ENCODE results near the gene WWTR1.

Gene WWTR1

GRCh38 chr3:149643482-149643798, 14.4 kb downstream of the WWTR1 start:
- Histone ChIP-seq H3K27ac (no peak overlapping the region), H3K36me3 (no peaks in the 10 kb centered on the region), H3K4me2 (no peak overlapping the region), H4K20me1 (no peaks in the 10 kb centered on the region), H3K4me3 (no peak overlapping the region), H3K9ac (no peak overlapping the region), H3K4me1 (no peaks in the 10 kb centered on the region), H3K9me3 (no peaks in the 10 kb centered on the region), H3K27me3 (no peaks in the 10 kb centered on the region)
- TF ChIP-seq Cebpa-rat (IDR thresholded peaks at IDR 0.05), result no peak

GRCh38 chr3:149640976-149641728, 16.7 kb downstream of the WWTR1 start:
- no peak overlapping the region for H3K4me2 ChIP-seq

GRCh38 chr3:149639093-149639486, 18.7 kb downstream of the WWTR1 start:
- TF ChIP-seq Cebpa-rat (IDR thresholded peaks at IDR 0.05), result no peak
- no peak overlapping the region for H3K27ac ChIP-seq
- H3K9ac ChIP-seq, result no peak overlapping the region
- no peaks in the 10 kb centered on the region for H3K36me3 ChIP-seq
- H3K4me3 ChIP-seq, result no peak overlapping the region
- H3K4me1 ChIP-seq, result no peaks in the 10 kb centered on the region
- no peaks in the 10 kb centered on the region for H3K9me3 ChIP-seq
- H3K27me3 ChIP-seq, result no peaks in the 10 kb centered on the region
- no peaks in the 10 kb centered on the region for H4K20me1 ChIP-seq
- no peak overlapping the region for H3K4me2 ChIP-seq

More at GRCh38 chr3:149640976-149641728, 16.7 kb downstream of the WWTR1 start:
- TF ChIP-seq Cebpa-rat (IDR thresholded peaks at IDR 0.05), result no peak
- H3K27me3 ChIP-seq, result no peaks in the 10 kb centered on the region
- H3K4me3 ChIP-seq, result no peak overlapping the region
- H3K36me3 ChIP-seq, result no peaks in the 10 kb centered on the region
- H3K9me3 ChIP-seq, result no peaks in the 10 kb centered on the region
- H3K27ac ChIP-seq, result no peak overlapping the region
- no peak overlapping the region for H3K9ac ChIP-seq
- no peaks in the 10 kb centered on the region for H4K20me1 ChIP-seq
- no peaks in the 10 kb centered on the region for H3K4me1 ChIP-seq

GRCh38 chr3:149638228-149639092, 19.4 kb downstream of the WWTR1 start:
- no peak for TF ChIP-seq Cebpa-rat (IDR thresholded peaks at IDR 0.05)
- H3K4me1 ChIP-seq, result no peaks in the 10 kb centered on the region
- H3K36me3 ChIP-seq, result no peaks in the 10 kb centered on the region

GRCh38 chr3:149635396-149635795, 22.4 kb downstream of the WWTR1 start:
- H3K4me2 ChIP-seq, result no peak overlapping the region
- no peaks in the 10 kb centered on the region for H3K9me3 ChIP-seq
- H3K9ac ChIP-seq, result no peak overlapping the region
- H3K27me3 ChIP-seq, result no peaks in the 10 kb centered on the region
- H3K4me1 ChIP-seq, result no peaks in the 10 kb centered on the region
- H3K27ac ChIP-seq, result no peak overlapping the region
- H3K4me3 ChIP-seq, result no peak overlapping the region
- no peak for TF ChIP-seq Cebpa-rat (IDR thresholded peaks at IDR 0.05)
- no peaks in the 10 kb centered on the region for H3K36me3 ChIP-seq
- H4K20me1 ChIP-seq, result no peaks in the 10 kb centered on the region

More at GRCh38 chr3:149638228-149639092, 19.4 kb downstream of the WWTR1 start:
- Histone ChIP-seq H3K9ac (no peak overlapping the region), H3K27me3 (no peaks in the 10 kb centered on the region), H3K27ac (no peak overlapping the region), H3K4me2 (no peak overlapping the region), H3K4me3 (no peak overlapping the region), H4K20me1 (no peaks in the 10 kb centered on the region), H3K9me3 (no peaks in the 10 kb centered on the region)

- H3K36me3 ChIP-seq, result no peaks in the 10 kb centered on the region
These were observed 23.3 kb downstream of the WWTR1 start for GRCh38 chr3:149634573-149634972.

GRCh38 chr3:149634072-149634471, 23.8 kb downstream of the WWTR1 start:
- Histone ChIP-seq H3K4me3 (no peak overlapping the region), H3K36me3 (no peaks in the 10 kb centered on the region), H3K4me1 (no peaks in the 10 kb centered on the region), H3K27me3 (no peaks in the 10 kb centered on the region), H3K4me2 (no peak overlapping the region), H3K9ac (no peak overlapping the region), H3K27ac (no peak overlapping the region), H4K20me1 (no peaks in the 10 kb centered on the region), H3K9me3 (no peaks in the 10 kb centered on the region)
- no peak for TF ChIP-seq Cebpa-rat (IDR thresholded peaks at IDR 0.05)

More at GRCh38 chr3:149634573-149634972, 23.3 kb downstream of the WWTR1 start:
- H3K9me3 ChIP-seq, result no peaks in the 10 kb centered on the region
- TF ChIP-seq Cebpa-rat (IDR thresholded peaks at IDR 0.05), result no peak
- H3K9ac ChIP-seq, result no peak overlapping the region
- H3K27ac ChIP-seq, result no peak overlapping the region
- no peak overlapping the region for H3K4me3 ChIP-seq
- H3K4me1 ChIP-seq, result no peaks in the 10 kb centered on the region
- no peaks in the 10 kb centered on the region for H3K27me3 ChIP-seq
- no peaks in the 10 kb centered on the region for H4K20me1 ChIP-seq
- no peak overlapping the region for H3K4me2 ChIP-seq

GRCh38 chr3:149632225-149632624, 25.6 kb downstream of the WWTR1 start:
- H3K27me3 ChIP-seq, result no peaks in the 10 kb centered on the region
- peaks cover 7% of the 10 kb centered on the region for H3K9me3 ChIP-seq
- no peak overlapping the region for H3K4me3 ChIP-seq
- no peak overlapping the region for H3K27ac ChIP-seq
- no peaks in the 10 kb centered on the region for H4K20me1 ChIP-seq
- H3K9ac ChIP-seq, result no peak overlapping the region
- no peaks in the 10 kb centered on the region for H3K36me3 ChIP-seq
- TF ChIP-seq Cebpa-rat (IDR thresholded peaks at IDR 0.05), result no peak
- no peak overlapping the region for H3K4me2 ChIP-seq
- H3K4me1 ChIP-seq, result no peaks in the 10 kb centered on the region

- Histone ChIP-seq H3K9ac (no peak overlapping the region), H3K4me1 (no peaks in the 10 kb centered on the region), H3K27me3 (no peaks in the 10 kb centered on the region), H3K36me3 (no peaks in the 10 kb centered on the region), H3K9me3 (peaks cover 7% of the 10 kb centered on the region), H3K27ac (no peak overlapping the region), H3K4me3 (no peak overlapping the region), H3K4me2 (no peak overlapping the region), H4K20me1 (no peaks in the 10 kb centered on the region)
- TF ChIP-seq Cebpa-rat (IDR thresholded peaks at IDR 0.05), result no peak
These were observed 27.0 kb downstream of the WWTR1 start for GRCh38 chr3:149630806-149631205.
